GM18519 (cell line): ENCODE results near the gene C5orf46.
"Not testable (repeated sequence)": the region's sequence is repeated elsewhere in the genome, so short reads cannot be mapped to it uniquely, and the experiment has no call there.

Experiments
- ATAC-seq: cut with Tn5 transposase; IDR thresholded peaks from one replicate; pipeline ENCODE4 v1.9.1; 2021; ENCODE audit warnings: mild to moderate bottlenecking, moderate library complexity; ENCODE audit not compliant: unreplicated experiment, low FRiP score

C5orf46 gene

DNA sequence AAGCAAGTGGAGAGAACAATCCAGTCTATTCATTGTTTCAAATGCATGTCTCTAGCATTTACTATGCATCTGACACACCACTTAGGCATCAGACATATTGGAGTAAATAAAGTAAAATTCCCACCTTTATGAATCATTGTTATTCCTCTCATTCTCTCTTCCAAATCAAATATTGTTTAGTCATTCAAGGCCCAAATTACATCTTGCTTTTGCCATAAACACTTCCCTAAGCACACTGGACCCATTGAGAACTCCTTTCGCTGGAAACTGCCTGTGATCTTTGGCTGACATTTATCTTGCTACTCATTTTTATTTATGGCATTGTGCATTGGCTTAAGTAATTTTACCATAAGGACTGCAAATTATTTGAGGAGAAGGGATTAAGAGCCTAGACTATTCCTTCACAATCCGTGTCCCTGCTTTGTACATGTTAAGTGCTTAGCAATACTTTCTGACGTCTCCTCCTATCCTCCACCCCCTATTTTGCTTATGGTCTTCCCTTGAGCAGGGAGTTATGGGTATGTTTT lies 7.4 kb downstream of the C5orf46 start:
- no peak for ATAC-seq

DNA sequence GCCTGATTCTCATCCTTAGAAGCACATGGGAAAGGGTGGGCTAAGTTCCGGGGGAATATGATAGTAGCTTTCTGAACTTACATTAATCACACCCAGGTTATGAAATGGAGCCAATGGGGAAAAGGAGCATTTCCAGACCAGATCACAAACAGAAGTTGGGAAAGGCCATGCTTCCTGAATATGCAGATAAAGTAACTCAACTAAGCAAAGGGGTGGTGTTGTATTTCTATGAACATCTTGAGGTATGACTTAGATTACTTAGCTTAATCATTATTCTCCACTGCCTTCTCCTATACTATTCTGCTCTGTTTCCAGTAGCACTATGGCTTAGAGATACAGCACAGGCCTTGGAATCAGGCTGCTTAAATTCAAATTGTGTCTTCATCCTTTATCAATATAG lies 10.5 kb downstream of the C5orf46 start:
- ATAC-seq: no peak

DNA sequence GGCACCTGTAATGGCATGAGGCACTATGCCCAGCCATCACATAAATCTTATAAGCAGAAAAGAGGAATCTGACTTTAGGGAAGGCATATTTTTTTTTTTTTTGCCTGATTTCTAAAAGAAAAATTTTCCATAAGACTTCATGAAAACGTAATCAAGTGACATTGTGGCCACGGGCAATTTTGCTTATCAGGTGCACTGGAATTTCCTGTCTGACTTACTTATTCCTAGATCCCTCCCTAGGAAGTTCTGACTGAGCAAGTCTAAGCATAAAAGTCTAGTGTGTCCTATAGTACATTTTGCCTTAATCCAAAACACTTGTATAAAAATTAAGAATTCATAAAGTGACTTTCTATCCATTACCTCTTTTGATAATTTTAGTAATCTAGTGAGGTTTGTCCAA lies 12.5 kb downstream of the C5orf46 start:
- no peak for ATAC-seq

DNA sequence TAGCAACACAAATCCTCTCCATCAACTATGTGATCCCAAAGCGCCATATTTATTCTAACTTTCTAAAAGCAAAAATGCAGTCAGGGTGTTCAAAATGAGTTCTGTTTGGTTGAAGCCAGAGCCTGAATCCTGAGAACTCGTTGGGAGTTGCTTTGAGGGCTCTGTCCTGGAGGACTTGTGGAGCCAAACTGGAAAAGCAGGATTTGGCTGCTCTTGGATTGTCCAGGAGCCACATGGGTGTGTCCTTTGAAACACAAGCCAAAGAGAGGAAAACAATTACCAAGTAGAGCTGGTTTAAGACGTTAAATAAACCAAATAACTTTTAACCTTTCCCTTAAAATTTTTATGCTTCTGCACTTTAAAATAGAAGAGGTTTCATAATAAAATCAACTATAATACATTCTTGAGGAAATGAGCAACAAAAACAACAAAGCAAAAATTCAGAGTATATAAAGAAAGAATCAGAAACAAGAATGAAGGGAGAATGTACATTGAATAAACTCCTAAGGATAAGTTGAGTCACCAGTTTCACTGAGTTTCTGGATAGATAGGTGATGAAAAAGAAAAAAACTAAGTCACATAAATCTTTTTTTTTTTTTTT lies 13.5 kb downstream of the C5orf46 start:
- ATAC-seq: no peak

DNA sequence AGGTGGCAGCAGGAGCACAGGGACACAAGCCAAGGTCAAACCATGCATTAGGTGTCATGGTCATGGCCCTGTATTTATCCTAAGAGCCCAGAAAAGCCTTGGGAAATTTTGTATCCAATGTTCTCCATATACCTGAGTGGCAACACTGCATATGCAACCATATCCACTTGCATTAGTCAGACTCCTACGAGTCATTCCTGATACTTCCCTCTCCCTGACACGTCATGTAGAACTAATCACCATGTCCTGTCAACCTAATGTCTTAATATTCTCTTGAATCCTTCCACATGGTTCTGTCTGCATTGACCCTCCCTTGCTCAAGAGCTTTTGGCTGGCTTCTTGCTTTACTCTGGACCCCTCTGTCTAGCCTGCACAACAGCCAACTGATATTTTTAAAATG lies 18.4 kb downstream of the C5orf46 start:
- no peak for ATAC-seq

DNA sequence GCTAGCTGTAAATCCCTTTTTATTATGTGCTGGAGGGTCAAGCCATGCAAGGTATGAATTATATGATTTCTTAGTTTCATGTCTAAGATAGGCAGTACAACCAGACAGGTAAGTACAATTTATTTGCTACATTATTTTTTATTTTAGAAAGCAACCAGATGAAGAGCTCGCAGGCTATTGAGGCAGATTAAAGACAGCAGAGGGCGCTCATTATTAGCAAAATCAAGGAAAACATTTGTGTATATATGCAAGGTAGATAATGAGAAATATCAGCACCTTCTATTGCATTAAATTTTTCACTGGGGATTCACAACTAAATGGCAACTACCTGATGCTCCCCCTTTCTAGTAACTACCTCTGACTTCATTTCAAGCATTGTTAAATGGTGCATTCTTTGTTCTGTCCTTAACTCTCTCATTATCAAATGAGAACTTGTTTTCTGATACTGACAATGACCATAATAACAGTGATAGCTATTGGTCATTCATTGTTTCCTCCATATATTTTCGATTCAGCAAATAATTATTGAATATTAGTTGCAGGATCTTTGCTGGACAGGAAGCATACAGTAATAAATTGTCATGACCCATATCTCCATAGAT lies 19.2 kb downstream of the C5orf46 start:
- ATAC-seq: no peak

DNA sequence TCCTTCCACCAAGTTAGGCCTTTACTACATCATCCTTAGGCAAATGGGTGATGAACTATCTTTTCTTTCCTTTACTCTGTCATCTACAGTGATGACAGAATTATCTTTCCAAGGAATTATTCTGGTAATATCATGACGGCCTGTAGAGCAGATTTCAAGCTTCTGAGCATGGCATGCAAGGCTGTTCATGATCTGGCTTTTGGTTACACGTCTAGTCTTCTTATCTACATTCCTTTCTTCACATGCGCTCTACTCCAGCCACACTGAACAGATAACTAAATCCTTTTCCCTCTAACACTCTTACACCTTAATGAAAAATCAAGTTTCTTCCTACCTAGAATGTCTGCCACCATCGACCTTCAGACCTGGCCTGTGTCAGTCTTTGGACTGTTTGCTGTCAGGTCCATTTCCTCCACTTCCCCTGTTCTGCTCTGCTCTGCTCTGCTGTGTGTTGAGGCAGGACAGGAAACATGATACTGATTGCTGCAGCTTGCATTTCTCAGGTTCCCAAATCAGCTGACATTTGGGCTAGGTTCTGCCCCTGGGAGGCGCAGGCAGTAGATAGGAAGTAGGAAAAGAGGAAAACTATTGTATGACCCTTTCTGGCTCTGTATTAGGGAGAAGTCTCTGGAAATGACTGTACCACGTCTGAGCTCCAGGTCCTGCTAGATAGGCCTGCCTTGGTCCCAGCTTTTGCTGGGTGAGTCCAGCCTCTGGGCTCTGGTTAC lies 23.6 kb downstream of the C5orf46 start:
- ATAC-seq: no peak

DNA sequence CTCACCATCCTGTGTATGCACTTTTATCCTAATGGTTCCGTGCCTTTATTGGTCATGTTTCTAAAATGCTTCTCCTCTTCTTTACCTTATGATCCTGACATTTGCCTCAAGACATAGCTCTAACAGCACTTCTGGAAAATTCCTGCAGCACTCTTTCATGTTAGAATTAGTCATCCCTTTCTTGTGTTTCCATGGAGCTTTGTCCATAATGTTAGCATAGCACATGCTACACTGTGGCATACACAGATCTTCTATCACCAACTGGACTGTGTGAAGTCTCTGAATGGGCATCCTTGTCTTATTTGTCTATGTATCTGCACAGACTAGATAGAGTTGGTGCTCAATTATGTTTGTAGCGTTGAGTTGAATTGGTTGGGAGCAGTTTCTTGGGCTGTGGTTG lies 25.9 kb downstream of the C5orf46 start:
- no peak for ATAC-seq

DNA sequence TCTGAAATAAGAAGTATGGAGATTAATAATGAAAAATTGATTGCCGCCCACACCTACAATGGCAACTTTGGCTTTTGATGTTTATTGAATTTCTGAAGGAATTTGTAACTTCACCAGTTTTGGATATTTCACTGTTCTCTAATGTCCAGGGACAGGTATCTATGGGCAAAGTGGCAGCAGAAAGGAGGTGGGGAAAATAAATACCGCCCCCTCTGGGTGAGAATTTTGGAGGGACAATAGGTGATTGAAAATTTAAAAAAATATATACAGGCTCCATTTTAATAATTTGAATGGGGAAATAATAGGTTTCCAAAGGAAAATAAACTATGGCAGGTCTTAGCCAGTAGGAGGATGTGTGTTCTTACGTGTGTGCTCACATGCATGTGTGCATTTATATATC lies 26.6 kb downstream of the C5orf46 start:
- ATAC-seq: no peak

DNA sequence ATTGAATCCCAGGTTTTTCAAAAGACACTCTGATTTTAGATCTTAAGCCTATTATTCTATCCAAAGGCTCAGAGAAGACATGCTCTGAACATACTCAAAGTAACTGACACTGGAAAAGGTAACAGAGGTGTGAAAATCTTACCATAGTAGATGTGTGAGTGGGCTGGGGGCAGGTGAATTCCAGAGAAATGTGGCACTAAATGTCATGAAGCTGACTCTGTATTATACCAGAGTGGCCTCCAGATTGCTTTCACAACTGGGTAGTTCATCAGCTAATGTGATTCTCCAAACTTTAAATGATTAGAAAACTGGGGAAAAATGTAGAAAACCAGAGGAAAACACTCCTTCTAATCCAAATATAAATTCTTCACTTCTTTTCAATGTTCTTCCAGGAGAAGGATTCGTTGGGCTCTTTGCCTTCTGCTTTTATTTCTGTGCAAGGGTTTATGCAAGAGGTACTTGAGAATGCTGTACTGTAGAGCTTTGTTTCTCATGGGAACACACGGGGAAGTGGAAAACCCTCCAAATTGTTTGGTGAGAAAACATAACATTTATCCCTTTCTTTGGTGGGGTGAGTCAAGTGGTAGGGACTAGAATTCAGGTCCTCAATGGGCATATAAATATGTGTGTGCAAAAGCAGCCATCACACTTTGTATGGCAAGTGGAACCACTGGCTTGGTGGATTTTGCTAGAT lies 28.1 kb downstream of the C5orf46 start, which contains the start of gene SCGB3A2:
Gene SCGB3A2 (plus strand): TSS at position 646 of the 694 bp plus-strand sequence. CDS start 93 bp downstream, outside the sequence.
- ATAC-seq: no peak

DNA sequence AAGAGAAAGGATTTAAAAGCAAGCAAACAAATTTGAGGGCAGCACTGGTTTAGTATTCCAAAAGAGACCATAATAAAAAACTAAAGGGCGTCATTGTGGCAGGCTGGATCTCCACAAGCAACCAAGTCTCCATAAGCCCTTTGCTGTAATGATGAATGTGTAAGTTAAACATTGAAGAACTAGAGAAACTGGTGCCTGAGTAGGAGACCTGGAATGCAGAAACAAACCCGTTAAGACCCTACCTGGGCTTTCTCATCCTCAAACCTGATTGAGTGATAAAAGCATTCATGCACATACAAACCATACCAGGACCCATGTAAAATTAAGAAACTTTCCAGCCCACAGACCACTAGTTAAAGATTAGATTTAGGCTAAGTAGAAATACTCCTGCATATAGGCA lies 29.7 kb downstream of the C5orf46 start:
- no peak for ATAC-seq

DNA sequence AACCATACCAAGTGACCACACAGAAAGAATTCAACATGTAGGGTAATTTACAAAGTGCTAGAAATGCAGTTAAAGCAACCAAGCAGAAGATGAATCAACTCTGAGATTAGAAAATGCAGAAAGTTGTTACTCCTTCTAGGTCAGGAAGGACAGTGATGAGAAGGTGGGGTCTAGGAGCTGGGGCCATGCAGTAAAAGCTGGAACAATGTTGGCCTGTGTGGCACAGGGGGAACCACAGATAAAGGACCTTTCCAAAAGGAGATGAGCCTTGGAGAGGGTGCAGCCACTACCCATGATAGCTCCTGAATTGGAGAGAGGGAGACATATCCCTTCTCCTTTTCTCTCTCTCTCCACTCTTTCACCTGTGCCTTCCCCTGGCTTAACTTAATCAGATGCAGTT lies 30.2 kb downstream of the C5orf46 start:
- no peak for ATAC-seq

DNA sequence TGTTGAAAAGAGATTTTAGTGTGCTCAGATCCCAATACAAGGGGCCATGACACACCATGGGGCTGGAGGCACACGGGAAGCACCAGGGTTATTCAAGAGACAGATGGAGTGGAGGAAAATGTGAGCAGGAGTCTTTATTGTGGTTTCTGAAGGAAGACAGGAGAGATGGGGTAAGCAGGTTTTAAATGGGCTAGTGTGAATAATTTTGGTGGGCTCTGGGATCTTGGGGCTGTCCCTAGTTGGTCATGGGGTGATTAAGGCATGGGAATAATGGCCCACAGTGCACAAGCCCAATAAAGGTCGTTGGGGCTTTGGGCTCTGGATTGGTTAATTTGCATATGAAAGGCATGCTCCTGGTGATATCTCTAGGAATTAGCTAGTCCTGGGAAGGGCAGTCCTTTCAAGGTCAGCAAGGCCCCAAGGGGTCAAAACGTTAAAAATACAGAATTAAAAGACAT lies 31.4 kb downstream of the C5orf46 start:
- ATAC-seq: no peak

DNA sequence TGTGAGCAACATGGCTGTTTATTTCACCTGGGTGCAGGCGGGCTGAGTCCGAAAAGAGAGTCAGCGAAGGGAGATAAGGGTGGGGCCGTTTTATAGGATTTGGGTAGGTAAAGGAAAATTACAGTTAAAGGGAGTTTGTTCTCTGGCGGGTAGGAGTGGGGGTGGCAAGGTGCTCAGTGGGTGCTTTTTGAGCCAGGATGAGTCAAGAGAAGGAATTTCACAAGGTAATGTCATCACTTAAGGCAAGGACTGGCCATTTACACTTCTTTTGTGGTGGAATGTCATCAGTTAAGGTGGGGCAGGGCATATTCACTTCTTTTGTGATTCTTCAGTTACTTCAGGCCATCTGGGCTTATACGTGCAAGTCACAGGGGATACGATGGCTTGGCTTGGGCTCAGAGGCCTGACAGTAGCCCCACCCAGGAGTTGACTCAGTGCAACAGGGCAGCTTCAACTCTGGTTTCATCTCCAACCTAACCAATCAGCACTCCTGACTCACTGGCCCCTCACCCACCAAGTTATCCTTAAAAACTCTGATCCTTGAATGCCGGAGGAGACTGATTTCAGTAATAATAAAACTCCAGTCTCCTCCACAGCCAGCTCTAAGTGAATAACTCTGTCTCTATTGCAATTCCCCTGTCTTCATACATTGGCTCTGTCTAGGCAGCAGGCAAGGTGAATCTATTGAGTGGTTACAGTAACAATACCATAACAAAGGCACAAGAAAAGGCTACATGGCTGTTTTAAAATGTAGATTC lies 32.0 kb downstream of the C5orf46 start:
- not testable (repeated sequence) for ATAC-seq

DNA sequence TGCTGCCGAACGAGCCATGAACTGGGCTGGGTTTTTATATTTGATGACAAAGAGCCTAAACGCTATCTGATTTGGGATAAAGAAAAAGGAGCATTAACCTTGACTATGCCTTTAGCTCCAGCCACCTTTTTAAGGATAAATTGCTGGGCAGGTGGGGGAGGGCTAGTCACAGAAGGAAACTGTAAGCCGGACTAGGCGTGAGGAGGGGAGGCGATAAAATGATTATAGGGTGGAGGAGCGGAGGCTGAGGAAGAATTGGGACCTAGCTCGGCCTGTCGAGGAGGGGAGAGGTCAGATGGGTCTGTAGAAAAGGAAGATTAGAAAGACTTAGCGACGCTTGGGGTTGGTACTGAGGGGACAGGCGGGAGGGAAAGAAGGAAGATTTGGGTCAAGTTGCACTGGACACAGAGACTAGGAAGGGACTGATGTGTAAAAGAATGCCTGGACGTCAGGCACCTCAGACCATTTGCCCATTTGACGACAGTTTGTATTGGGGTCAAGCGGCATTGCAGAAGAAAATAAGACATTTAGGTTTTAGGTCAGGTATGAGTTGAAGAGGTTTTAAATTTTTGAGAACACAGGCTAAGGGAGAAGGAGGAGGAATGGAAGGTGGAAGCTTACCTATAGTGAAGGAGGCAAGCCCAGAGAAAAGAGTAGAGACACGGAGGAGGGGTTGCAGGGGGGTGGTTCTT lies 33.4 kb downstream of the C5orf46 start:
- not testable (repeated sequence) for ATAC-seq

DNA sequence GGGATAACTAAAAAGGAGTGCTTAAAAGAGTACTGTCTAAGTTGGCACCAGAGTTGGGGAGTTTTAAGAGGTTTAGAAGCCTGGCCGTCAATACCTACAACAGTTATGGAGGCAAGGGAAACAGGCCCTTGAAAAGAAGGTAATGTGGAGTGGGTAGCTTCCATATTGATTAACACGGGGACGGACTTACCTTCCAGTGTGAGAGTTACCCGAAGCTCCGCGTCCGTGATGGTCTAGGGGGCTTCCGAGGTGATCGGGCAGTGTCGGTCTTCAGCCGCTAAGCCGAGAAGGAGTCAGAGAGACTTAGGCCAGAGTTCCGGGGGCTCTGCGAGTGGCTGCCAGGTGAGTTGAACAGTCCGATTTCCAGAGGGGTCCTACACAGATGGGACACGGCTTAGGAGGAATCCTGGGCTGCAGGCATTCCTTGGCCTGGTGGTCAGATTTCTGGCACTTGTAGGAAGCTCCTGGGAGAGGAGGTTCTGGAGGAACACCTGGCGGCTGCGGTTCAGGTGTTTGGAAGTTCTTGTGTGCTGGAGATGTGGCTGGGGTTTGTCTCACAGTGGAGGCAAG lies 34.3 kb downstream of the C5orf46 start:
- ATAC-seq: not testable (repeated sequence)

DNA sequence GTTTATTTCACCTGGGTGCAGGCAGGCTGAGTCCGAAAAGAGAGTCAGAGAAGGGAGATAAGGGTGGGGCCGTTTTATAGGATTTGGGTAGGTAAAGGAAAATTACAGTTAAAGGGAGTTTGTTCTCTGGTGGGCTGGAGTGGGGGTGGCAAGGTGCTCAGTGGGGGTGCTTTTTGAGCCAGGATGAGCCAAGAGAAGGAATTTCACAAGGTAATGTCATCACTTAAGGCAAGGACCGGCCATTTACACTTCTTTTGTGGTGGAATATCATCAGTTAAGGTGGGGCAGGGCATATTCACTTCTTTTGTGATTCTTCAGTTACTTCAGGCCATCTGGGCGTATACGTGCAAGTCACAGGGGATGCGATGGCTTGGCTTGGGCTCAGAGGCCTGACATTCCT lies 36.4 kb downstream of the C5orf46 start:
- ATAC-seq: not testable (repeated sequence)

DNA sequence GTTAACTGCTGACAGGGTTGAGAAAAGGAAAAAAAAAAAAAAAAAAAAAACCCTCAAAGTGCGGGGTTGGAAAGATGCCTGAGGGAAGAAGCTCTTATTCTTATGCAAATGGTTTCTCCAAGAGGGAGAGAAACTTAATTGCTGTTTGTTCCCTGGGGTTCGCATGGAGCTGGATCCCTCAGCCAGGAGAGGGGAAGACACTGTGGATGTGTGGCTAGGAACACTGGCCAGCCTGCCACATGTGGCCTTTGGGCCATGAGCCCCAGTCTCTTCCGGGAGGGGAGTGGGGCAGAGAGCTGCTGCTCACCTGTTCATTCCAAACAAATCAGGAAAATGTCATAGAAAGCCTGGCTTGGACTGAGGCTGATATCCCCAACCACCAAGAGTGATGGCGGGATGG lies 37.2 kb downstream of the C5orf46 start:
- no peak for ATAC-seq

DNA sequence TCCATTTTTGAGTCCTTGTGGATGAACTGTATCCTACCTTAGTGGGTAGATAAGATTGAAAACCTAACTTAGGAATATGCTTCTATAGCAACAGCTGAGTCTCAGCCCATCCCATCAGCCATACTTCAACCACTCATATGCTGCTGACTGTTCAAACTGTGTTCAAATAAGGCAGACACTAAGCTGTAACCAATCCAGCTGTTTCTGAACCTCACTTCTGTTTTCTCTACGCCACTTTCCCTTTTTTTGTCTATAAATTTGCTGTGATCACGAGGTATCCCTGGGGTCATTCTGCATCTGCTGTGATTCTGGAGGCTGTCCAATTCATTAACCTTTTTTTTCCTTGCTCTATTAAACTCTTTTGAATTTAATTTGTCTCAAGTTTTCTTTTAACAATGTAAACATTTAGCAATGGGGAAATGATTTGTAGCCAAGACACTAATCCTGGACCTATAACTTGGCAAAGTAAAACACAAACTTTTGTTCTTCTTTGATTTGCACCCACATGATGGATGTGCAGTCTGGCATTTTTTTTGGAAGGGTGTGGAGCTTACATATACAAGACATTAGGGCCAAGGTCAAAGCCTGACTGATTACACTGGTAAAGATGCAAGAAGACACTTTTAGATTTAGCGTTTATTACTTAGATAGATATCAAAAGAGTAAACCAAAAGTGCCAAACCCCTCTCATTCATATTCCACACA lies 42.7 kb downstream of the C5orf46 start:
- no peak for ATAC-seq
